ENCODE data around the gene SPG11.

SPG11 gene

GRCh38 chr15:44595246-44595645, 68.2 kb downstream of the SPG11 start:
- no peak overlapping the region for H3K4me3 ChIP-seq (ENCODE audit: low read length)
- no peak for TF ChIP-seq CTCF (conservative IDR thresholded peaks at IDR 0.05; ENCODE audit: low read length)

GRCh38 chr15:44593042-44593736, 70.3 kb downstream of the SPG11 start:
- peak; percentile 47 for TF ChIP-seq CTCF (conservative IDR thresholded peaks at IDR 0.05; ENCODE audit: low read length)
- H3K4me3 ChIP-seq (ENCODE audit: low read length): no peak overlapping the region
- DNase-seq (ENCODE audit: low read depth): no peak

More at GRCh38 chr15:44595246-44595645, 68.2 kb downstream of the SPG11 start:
- no peak for DNase-seq (ENCODE audit: low read depth)

GRCh38 chr15:44591326-44591725, 72.1 kb downstream of the SPG11 start:
- H3K4me3 ChIP-seq (ENCODE audit: low read length): no peak overlapping the region
- DNase-seq (ENCODE audit: low read depth): no peak
- no peak for TF ChIP-seq CTCF (conservative IDR thresholded peaks at IDR 0.05; ENCODE audit: low read length)

GRCh38 chr15:44588541-44588940, 74.9 kb downstream of the SPG11 start:
- TF ChIP-seq CTCF (conservative IDR thresholded peaks at IDR 0.05; ENCODE audit: low read length): no peak

GRCh38 chr15:44585633-44586032, 77.8 kb downstream of the SPG11 start:
- H3K4me3 ChIP-seq (ENCODE audit: low read length): no peak overlapping the region
- DNase-seq (ENCODE audit: low read depth): no peak
- no peak for TF ChIP-seq CTCF (conservative IDR thresholded peaks at IDR 0.05; ENCODE audit: low read length)

More at GRCh38 chr15:44588541-44588940, 74.9 kb downstream of the SPG11 start:
- no peak overlapping the region for H3K4me3 ChIP-seq (ENCODE audit: low read length)
- no peak for DNase-seq (ENCODE audit: low read depth)

GRCh38 chr15:44584162-44584749, 79.2 kb downstream of the SPG11 start:
- peak; percentile 41 for TF ChIP-seq CTCF (conservative IDR thresholded peaks at IDR 0.05; ENCODE audit: low read length)
- H3K4me3 ChIP-seq (ENCODE audit: low read length): no peak overlapping the region
- peak; percentile 21 for DNase-seq (ENCODE audit: low read depth)

- no peak overlapping the region for H3K4me3 ChIP-seq (ENCODE audit: low read length)
- TF ChIP-seq CTCF (conservative IDR thresholded peaks at IDR 0.05; ENCODE audit: low read length): no peak
- no peak for DNase-seq (ENCODE audit: low read depth)
These were observed 83.4 kb downstream of the SPG11 start for GRCh38 chr15:44580105-44580504.
